Type B pancreatic cell (in vitro differentiated cells): ENCODE results near the gene POFUT1. TPM values are rescaled to one million over a fixed set of nuclear protein-coding genes. Genes with fewer than 3 reads are reported as not detected.
"Not testable (repeated sequence)": the region's sequence is repeated elsewhere in the genome, so short reads cannot be mapped to it uniquely, and the experiment has no call there.

ENCODE experiments used
- DNase-seq: peaks from one replicate; pipeline ENCODE4 v3.0.0; 2021; ENCODE audit warnings: mixed read lengths; ENCODE audit not compliant: unreplicated experiment; ENCODE audit errors: extremely low spot score
- H3K27ac Mint-ChIP-seq: 2 replicates; pipeline ENCODE4 v1.8.0; 2021; ENCODE audit warnings: mild to moderate bottlenecking, mixed read lengths
- H3K27me3 Mint-ChIP-seq: 2 replicates; pipeline ENCODE4 v1.8.0; 2021; ENCODE audit warnings: mixed read lengths
- H3K36me3 Mint-ChIP-seq: 2 replicates; pipeline ENCODE4 v1.8.0; 2021; ENCODE audit warnings: mixed read lengths
- H3K4me1 Mint-ChIP-seq: one replicate; pipeline ENCODE4 v1.8.0; 2021; ENCODE audit warnings: mixed read lengths; ENCODE audit not compliant: unreplicated experiment
- H3K4me3 Mint-ChIP-seq: 2 replicates; pipeline ENCODE4 v1.8.0; 2021; ENCODE audit warnings: mild to moderate bottlenecking, mixed read lengths
- H3K9me3 Mint-ChIP-seq: 2 replicates; pipeline ENCODE4 v1.8.0; 2021; ENCODE audit warnings: mixed read lengths
- total RNA-seq: library from RNA; stranded (reverse); gene quantifications from 2 replicates; pipeline ENCODE4 v1.2.1, GENCODE V29; 2021; ENCODE audit warnings: low replicate concordance
- TF ChIP-seq, protein P1 (sequence below): fragments of 200-600 bp; sonication (generic); conservative IDR thresholded peaks from 2 replicates; pipeline ENCODE4 v1.5.0; 2021; ENCODE audit warnings: antibody characterized with exemption, mild to moderate bottlenecking

Gene POFUT1
- total RNA-seq, 1 donor from 2014 or later: 55.8 TPM

DNA sequence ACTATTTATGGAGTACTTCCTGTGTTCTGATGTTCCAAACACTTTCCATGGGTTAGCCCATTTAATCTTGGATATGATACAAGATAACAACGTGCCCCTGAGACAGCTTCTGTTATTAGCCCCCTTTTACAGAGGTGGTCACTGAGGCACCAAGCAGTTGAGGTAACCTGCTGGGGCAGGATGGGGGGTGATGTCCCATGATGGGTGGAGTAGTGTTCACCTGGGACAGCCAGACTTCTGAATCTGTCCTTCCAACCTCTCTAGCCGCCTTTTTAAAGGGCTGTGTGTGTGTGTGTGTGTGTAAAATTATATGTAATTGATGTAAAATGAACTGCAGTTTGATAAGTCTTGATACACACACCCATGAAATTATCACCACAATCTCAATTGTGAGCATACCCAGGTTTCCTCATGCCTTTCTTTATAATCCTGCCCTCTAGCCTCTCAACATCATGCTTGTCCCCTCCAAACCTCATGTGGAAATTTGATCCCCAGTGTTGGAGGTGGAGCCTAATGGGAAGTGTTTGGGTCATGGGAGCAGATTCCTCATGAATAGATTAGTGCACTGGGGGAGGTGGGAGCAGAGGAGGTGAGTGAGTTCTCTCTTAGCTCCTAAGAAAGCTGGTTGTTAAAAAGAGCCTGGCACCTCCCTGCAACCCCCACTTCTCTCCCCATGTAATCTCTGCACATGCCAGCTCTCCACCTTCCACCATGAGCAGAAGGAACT, 39.3 kb upstream of the POFUT1 start:
- no peak for DNase-seq
- peaks cover 14% of the 10 kb centered on the region for H3K4me1 Mint-ChIP-seq
- H3K4me3 Mint-ChIP-seq: no peak overlapping the region
- H3K9me3 Mint-ChIP-seq: no peaks in the 10 kb centered on the region
- H3K27ac Mint-ChIP-seq: peak overlapping the region; percentile 12
- H3K27me3 Mint-ChIP-seq: no peaks in the 10 kb centered on the region
- peaks cover 18% of the 10 kb centered on the region for H3K36me3 Mint-ChIP-seq
- TF ChIP-seq, protein P1, sequence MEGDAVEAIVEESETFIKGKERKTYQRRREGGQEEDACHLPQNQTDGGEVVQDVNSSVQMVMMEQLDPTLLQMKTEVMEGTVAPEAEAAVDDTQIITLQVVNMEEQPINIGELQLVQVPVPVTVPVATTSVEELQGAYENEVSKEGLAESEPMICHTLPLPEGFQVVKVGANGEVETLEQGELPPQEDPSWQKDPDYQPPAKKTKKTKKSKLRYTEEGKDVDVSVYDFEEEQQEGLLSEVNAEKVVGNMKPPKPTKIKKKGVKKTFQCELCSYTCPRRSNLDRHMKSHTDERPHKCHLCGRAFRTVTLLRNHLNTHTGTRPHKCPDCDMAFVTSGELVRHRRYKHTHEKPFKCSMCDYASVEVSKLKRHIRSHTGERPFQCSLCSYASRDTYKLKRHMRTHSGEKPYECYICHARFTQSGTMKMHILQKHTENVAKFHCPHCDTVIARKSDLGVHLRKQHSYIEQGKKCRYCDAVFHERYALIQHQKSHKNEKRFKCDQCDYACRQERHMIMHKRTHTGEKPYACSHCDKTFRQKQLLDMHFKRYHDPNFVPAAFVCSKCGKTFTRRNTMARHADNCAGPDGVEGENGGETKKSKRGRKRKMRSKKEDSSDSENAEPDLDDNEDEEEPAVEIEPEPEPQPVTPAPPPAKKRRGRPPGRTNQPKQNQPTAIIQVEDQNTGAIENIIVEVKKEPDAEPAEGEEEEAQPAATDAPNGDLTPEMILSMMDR: no peak

DNA sequence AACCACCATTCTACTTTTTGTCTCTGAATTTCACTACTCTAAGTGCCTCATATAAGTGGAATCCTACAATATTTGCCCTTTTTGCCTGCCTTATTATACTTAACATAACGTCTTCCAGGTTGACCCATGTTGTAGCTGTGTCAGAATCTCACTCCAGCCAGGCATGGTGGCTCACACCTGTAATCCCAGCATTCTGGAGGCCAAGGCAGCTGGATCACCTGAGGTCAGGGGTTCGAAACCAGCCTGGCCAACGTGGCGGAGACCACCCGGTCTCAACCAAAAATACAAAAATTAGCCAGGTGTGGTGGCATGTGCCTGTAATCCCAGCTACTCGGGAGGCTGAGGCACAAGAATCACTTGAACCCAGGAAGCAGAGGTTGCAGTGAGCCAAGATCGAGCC, 30.0 kb upstream of the POFUT1 start:
- not testable (repeated sequence) for DNase-seq, H3K27ac Mint-ChIP-seq, H3K9me3 Mint-ChIP-seq, H3K4me3 Mint-ChIP-seq, H3K4me1 Mint-ChIP-seq, H3K36me3 Mint-ChIP-seq, H3K27me3 Mint-ChIP-seq

DNA sequence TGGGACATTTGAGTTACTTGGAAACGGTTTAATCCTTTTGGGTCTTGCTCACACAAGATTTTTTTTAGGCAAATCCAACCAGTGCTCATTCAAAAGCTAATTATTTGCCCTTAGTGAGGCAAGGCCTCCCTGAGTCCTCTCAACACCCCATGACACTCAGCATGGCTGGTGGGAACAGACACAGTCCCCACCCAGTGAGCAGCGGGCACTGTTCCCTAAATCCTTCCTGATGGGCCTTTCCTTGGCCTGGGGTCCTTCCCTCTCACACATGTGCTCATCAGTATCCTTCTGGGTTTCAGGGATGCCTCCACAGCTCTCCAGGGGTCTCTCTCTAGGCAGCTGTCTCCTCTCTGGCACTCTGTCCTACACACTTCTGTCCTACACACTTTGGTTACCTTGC, 28.2 kb upstream of the POFUT1 start:
- Mint-ChIP-seq H3K4me1 (no peaks in the 10 kb centered on the region), H3K27ac (no peak overlapping the region), H3K4me3 (no peak overlapping the region), H3K36me3 (peaks cover 9% of the 10 kb centered on the region), H3K9me3 (no peaks in the 10 kb centered on the region), H3K27me3 (no peaks in the 10 kb centered on the region)
- DNase-seq: no peak
- TF ChIP-seq, protein P1: no peak

DNA sequence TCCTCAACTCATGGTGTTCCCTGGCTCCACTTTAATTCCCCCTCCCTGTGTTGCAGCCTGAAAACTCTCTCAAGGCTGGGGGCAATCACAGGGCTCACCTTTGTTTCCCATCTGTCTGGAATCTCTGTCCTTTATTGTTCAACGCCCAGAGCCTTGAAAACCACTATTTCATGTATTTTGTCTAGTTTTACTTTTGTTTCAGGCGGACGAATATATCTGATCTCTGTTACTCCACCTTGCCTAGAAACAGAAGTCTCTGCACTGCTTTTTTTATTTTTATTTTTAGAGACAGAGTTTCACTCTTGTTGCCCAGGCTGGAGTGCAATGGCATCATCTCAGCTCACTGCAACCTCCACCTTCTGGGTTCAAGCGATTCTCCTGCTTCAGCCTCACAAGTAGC, 27.7 kb upstream of the POFUT1 start:
- no peaks in the 10 kb centered on the region for H3K27me3 Mint-ChIP-seq
- H3K27ac Mint-ChIP-seq: no peak overlapping the region

DNA sequence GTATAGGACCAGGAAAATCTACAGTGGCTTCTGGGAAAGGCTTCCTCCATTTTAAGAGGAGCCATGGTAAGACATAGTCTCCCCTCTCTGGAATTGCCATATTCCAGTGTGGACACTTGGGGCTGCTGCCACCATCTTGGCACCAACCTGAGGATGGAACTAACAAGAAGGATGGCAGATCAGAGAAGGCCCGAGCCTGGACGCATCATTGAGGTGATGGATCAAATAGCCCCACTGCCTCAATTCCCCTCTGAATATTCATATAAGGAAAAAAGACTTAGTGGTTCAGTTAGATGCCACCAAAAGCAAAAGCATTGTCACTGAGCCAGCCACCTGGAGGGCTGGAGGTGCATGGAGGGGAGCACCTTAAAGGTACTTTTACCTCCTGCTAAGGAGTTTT, 26.1 kb upstream of the POFUT1 start:
- H3K36me3 Mint-ChIP-seq: peaks cover 9% of the 10 kb centered on the region
- TF ChIP-seq, protein P1: no peak
- peaks cover 7% of the 10 kb centered on the region for H3K4me1 Mint-ChIP-seq
- no peak for DNase-seq
- H3K27me3 Mint-ChIP-seq: no peaks in the 10 kb centered on the region
- H3K27ac Mint-ChIP-seq: no peak overlapping the region
- no peaks in the 10 kb centered on the region for H3K9me3 Mint-ChIP-seq
- H3K4me3 Mint-ChIP-seq: no peak overlapping the region

More for the DNA sequence above, 27.7 kb upstream of the POFUT1 start:
- Mint-ChIP-seq H3K36me3 (peaks cover 9% of the 10 kb centered on the region), H3K4me1 (peaks cover 3% of the 10 kb centered on the region), H3K4me3 (no peak overlapping the region), H3K9me3 (no peaks in the 10 kb centered on the region)
- no peak for DNase-seq
- TF ChIP-seq, protein P1: no peak

DNA sequence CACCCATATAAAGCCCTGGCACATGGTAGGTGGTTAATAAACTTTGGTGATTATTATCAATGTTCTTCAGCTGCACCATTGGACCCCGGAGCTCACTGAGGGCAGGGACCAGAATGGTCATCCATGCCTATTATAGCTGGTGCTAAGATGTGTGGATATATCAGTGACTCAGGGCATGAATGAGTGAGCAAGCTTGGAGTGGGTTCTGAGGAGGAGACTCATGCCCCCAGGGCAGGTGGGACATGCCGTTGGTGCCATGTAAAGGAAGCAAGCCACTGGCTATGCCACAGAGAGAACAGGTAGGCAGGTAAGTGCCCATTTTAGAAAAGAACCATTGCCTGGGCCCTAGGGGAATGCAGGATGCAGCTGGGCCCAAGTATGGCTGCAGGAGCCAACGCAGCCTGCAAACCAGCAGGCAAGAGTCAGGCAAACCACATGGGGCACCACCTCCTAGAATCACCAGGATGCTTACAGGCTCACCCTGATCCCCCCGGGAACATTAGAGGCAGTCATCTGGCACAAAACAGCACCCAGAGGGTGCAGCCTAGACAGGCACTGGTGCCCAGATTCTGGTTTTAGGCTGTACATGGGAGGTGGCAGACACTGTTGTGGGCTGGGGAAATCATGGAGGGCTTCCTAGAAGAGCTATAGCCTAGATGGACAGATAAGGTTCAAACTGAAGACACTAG, 23.6 kb upstream of the POFUT1 start:
- H3K4me3 Mint-ChIP-seq: no peak overlapping the region
- no peak overlapping the region for H3K27ac Mint-ChIP-seq
- H3K9me3 Mint-ChIP-seq: no peaks in the 10 kb centered on the region
- H3K36me3 Mint-ChIP-seq: peaks cover 3% of the 10 kb centered on the region
- DNase-seq: no peak
- TF ChIP-seq, protein P1: no peak
- H3K4me1 Mint-ChIP-seq: peaks cover 15% of the 10 kb centered on the region
- H3K27me3 Mint-ChIP-seq: no peaks in the 10 kb centered on the region
